MM.1S (cell line): ENCODE measurements around the gene ACTL6B.

Experiments used
- EZH2 ChIP-seq: fragments of 300-600 bp; sonication (generic); optimal IDR thresholded peaks from 2 replicates; pipeline ENCODE3; 2017; ENCODE audit warnings: low read depth, mild to moderate bottlenecking, antibody characterized with exemption, low read length, mixed read lengths
- EZH2phosphoT487 ChIP-seq: fragments of 300-600 bp; sonication (generic); IDR thresholded peaks from 2 replicates; pipeline ENCODE4 v1.6.1; 2018; ENCODE audit warnings: antibody characterized with exemption, low read length
- TF ChIP-seq, protein P1 (sequence below): fragments of 300-600 bp; sonication (generic); IDR thresholded peaks from 2 replicates; pipeline ENCODE4 v1.5.1; 2016; ENCODE audit warnings: antibody characterized with exemption, low read length, mixed read lengths

DNA sequence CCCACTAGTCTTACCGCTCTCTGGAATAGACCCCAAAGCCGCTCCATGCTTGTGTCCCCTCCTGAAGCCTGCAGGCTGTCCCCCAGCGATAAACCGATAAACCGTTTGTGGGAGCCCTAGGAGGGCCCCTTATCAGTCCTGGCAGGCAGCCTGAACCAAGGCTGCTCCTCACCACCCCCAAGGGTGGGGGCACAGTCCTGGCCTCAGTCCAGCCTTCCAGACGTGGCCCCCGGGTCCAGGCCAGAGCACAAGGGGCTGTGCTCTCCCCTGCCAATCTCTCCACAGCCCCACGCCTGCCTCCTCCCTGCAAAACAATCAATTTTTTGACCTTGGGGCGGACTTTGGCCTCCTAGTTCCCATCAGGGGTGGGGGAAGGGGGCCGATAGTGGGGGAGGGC, 14.8 kb downstream of the ACTL6B start, which contains the start of gene TFR2:
- no peak for TF ChIP-seq EZH2
- TF ChIP-seq, protein P1, sequence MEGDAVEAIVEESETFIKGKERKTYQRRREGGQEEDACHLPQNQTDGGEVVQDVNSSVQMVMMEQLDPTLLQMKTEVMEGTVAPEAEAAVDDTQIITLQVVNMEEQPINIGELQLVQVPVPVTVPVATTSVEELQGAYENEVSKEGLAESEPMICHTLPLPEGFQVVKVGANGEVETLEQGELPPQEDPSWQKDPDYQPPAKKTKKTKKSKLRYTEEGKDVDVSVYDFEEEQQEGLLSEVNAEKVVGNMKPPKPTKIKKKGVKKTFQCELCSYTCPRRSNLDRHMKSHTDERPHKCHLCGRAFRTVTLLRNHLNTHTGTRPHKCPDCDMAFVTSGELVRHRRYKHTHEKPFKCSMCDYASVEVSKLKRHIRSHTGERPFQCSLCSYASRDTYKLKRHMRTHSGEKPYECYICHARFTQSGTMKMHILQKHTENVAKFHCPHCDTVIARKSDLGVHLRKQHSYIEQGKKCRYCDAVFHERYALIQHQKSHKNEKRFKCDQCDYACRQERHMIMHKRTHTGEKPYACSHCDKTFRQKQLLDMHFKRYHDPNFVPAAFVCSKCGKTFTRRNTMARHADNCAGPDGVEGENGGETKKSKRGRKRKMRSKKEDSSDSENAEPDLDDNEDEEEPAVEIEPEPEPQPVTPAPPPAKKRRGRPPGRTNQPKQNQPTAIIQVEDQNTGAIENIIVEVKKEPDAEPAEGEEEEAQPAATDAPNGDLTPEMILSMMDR: no peak
- no peak for TF ChIP-seq EZH2phosphoT487
